A172 (cell line): ENCODE data around the gene IL22RA2. TPM values are rescaled to one million over a fixed set of nuclear protein-coding genes. Genes with fewer than 3 reads are reported as not detected.

Experiments used
- DNase-seq: peaks from one replicate; pipeline ENCODE4 v3.0.0-alpha.2; 2015; ENCODE audit warnings: low spot score
- total RNA-seq: library from RNA; depleted of rRNA; stranded (reverse); fragments of >200 nt; shearing (Covaris generic); gene quantifications from 2 replicates; pipeline ENCODE4 v1.2.3, GENCODE V29; 2014; rRNA removed

IL22RA2 gene
- total RNA-seq, 1 experiment from 2014 or later, result not detected

GRCh38 chr6:137097057-137097456, 76.4 kb downstream of the IL22RA2 start:
- no peak for DNase-seq

GRCh38 chr6:137095651-137096238, 77.7 kb downstream of the IL22RA2 start:
- DNase-seq, result no peak

GRCh38 chr6:137095093-137095492, 78.4 kb downstream of the IL22RA2 start:
- DNase-seq, result no peak

GRCh38 chr6:137094411-137095008, 78.9 kb downstream of the IL22RA2 start:
- peak; percentile 64 for DNase-seq

Other genes starting within 250 kb of the IL22RA2 start
- not detected in 2 replicates for gene IL20RA, start 128.7 kb downstream of the IL22RA2 start, total RNA-seq
- gene IFNGR1, start 45.7 kb upstream of the IL22RA2 start, total RNA-seq, result 31.9 and 34.6 TPM in 2 replicates